GM18861 (cell line): ENCODE data around the gene RESP18.
"Not testable (repeated sequence)": the region's sequence is repeated elsewhere in the genome, so short reads cannot be mapped to it uniquely, and the experiment has no call there.

Experiments
- ATAC-seq: cut with Tn5 transposase; IDR thresholded peaks from one replicate; pipeline ENCODE4 v1.9.1; 2021; ENCODE audit not compliant: unreplicated experiment

The RESP18 gene

GRCh38 chr2:219292616-219293015 lies 39.9 kb downstream of the RESP18 start:
- no peak for ATAC-seq

GRCh38 chr2:219291910-219292490 lies 40.5 kb downstream of the RESP18 start:
- no peak for ATAC-seq

- no peak for ATAC-seq
These were observed 41.1 kb downstream of the RESP18 start for GRCh38 chr2:219291394-219291793.

GRCh38 chr2:219290381-219291171 lies 42.0 kb downstream of the RESP18 start:
- no peak for ATAC-seq

- no peak for ATAC-seq
These were observed 42.8 kb downstream of the RESP18 start for GRCh38 chr2:219289537-219290361.

- no peak for ATAC-seq
These were observed 43.4 kb downstream of the RESP18 start for GRCh38 chr2:219289195-219289536.

- no peak for ATAC-seq
These were observed 44.8 kb downstream of the RESP18 start for GRCh38 chr2:219287580-219288265.

- not testable (repeated sequence) for ATAC-seq
These were observed 45.5 kb downstream of the RESP18 start for GRCh38 chr2:219287116-219287440.

GRCh38 chr2:219286436-219287115 lies 46.0 kb downstream of the RESP18 start:
- no peak for ATAC-seq

- no peak for ATAC-seq
These were observed 46.6 kb downstream of the RESP18 start for GRCh38 chr2:219285894-219286425.

- ATAC-seq: no peak
These were observed 47.2 kb downstream of the RESP18 start for GRCh38 chr2:219285373-219285735.

GRCh38 chr2:219284501-219285372 lies 47.8 kb downstream of the RESP18 start:
- ATAC-seq: no peak

- no peak for ATAC-seq
These were observed 49.5 kb downstream of the RESP18 start for GRCh38 chr2:219282943-219283581.

GRCh38 chr2:219282375-219282774 lies 50.2 kb downstream of the RESP18 start:
- ATAC-seq: no peak

- no peak for ATAC-seq
These were observed 51.0 kb downstream of the RESP18 start for GRCh38 chr2:219281588-219281987.

- no peak for ATAC-seq
These were observed 51.9 kb downstream of the RESP18 start for GRCh38 chr2:219280651-219281050.

- ATAC-seq: no peak
These were observed 52.5 kb downstream of the RESP18 start for GRCh38 chr2:219279916-219280516.

GRCh38 chr2:219279151-219279915 lies 53.2 kb downstream of the RESP18 start, which contains the start of gene DNAJB2:
Gene DNAJB2, plus strand, starts transcription at chr2:219279366. Its CDS starts 468 bp downstream, at chr2:219279834.
- ATAC-seq: peak; percentile 75
